MM.1S (cell line): ENCODE measurements around the gene TMEM134.

Experiments used
- DNase-seq: peaks from one replicate; pipeline ENCODE4 v3.0.0-alpha.2; 2015
- H2AFZ ChIP-seq: fragments of 300-600 bp; sonication (generic); 2 replicates; pipeline ENCODE4 v1.6.0; 2016; ENCODE audit warnings: antibody characterized with exemption, low read length
- H3F3A ChIP-seq: fragments of 300-600 bp; sonication (generic); 2 replicates; pipeline ENCODE4 v1.6.1; 2016; ENCODE audit warnings: mild to moderate bottlenecking, antibody characterized with exemption, low read length, moderate library complexity, mixed read lengths; ENCODE audit not compliant: insufficient read depth
- H3K27ac ChIP-seq: fragments of 300-600 bp; sonication (generic); 2 replicates; pipeline ENCODE4 v1.5.1; 2016; ENCODE audit warnings: mild to moderate bottlenecking, low read length
- H3K27me3 ChIP-seq: fragments of 300-600 bp; sonication (generic); replicated peaks from 2 replicates; pipeline ENCODE4 v1.6.0; 2016; ENCODE audit warnings: low read length; ENCODE audit not compliant: insufficient read depth
- H3K36me3 ChIP-seq: fragments of 300-600 bp; sonication (generic); replicated peaks from 2 replicates; pipeline ENCODE4 v1.6.1; 2016; ENCODE audit warnings: mild to moderate bottlenecking, low read length, mixed read lengths; ENCODE audit not compliant: insufficient read depth
- H3K4me1 ChIP-seq: fragments of 300-600 bp; sonication (generic); 2 replicates; pipeline ENCODE4 v1.6.1; 2016; ENCODE audit warnings: low read length, mixed read lengths
- H3K4me2 ChIP-seq: fragments of 300-600 bp; sonication (generic); 2 replicates; pipeline ENCODE4 v1.6.0; 2016; ENCODE audit warnings: low read depth, low read length
- H3K4me3 ChIP-seq: fragments of 300-600 bp; sonication (generic); 2 replicates; pipeline ENCODE4 v1.5.1; 2016; ENCODE audit warnings: low read length, mixed read lengths
- H3K79me2 ChIP-seq: fragments of 300-600 bp; sonication (generic); 2 replicates; pipeline ENCODE4 v1.6.1; 2016; ENCODE audit warnings: mixed run types, low read length, mixed read lengths
- H3K9ac ChIP-seq: fragments of 300-600 bp; sonication (generic); 2 replicates; pipeline ENCODE4 v1.6.1; 2016; ENCODE audit warnings: low read length, mixed read lengths
- H3K9me2 ChIP-seq: fragments of 300-600 bp; sonication (generic); replicated peaks from 2 replicates; pipeline ENCODE4 v1.6.1; 2016; ENCODE audit warnings: mild to moderate bottlenecking, low read length, mixed read lengths; ENCODE audit not compliant: insufficient read depth
- H3K9me3 ChIP-seq: fragments of 300-600 bp; sonication (generic); replicated peaks from 2 replicates; pipeline ENCODE4 v1.6.1; 2016; ENCODE audit warnings: mild to moderate bottlenecking, low read length, mixed read lengths; ENCODE audit not compliant: insufficient read depth
- H4K20me1 ChIP-seq: fragments of 300-600 bp; sonication (generic); 2 replicates; pipeline ENCODE4 v1.6.1; 2016; ENCODE audit warnings: mild to moderate bottlenecking, low read length, moderate library complexity, mixed read lengths; ENCODE audit not compliant: insufficient read depth
- CTCF ChIP-seq: fragments of 300-600 bp; sonication (generic); IDR thresholded peaks from 2 replicates; pipeline ENCODE4 v1.5.1; 2016; ENCODE audit warnings: antibody characterized with exemption, low read length, mixed read lengths
- EZH2 ChIP-seq: fragments of 300-600 bp; sonication (generic); optimal IDR thresholded peaks from 2 replicates; pipeline ENCODE3; 2017; ENCODE audit warnings: low read depth, mild to moderate bottlenecking, antibody characterized with exemption, low read length, mixed read lengths
- EZH2phosphoT487 ChIP-seq: fragments of 300-600 bp; sonication (generic); IDR thresholded peaks from 2 replicates; pipeline ENCODE4 v1.6.1; 2018; ENCODE audit warnings: antibody characterized with exemption, low read length

Gene TMEM134

GRCh38 chr11:67468456-67468758, 644 bp downstream of the TMEM134 start:
- no peak for TF ChIP-seq EZH2phosphoT487
- no peak for TF ChIP-seq EZH2
- no peak for TF ChIP-seq CTCF
- peak overlapping the region; percentile 92 for H3K4me2 ChIP-seq
- H3K79me2 ChIP-seq = peaks cover 11% of the 10 kb centered on the region
- peak overlapping the region; percentile 90 for H3K4me3 ChIP-seq
- no peaks in the 10 kb centered on the region for H3K36me3 ChIP-seq
- H4K20me1 ChIP-seq = no peaks in the 10 kb centered on the region
- peak overlapping the region; percentile 79 for H3K9ac ChIP-seq
- peak overlapping the region; percentile 74; the same call in 1 of the 2 replicates for H2AFZ ChIP-seq
- no peaks in the 10 kb centered on the region for H3K9me2 ChIP-seq
- H3K4me1 ChIP-seq = peaks cover 12% of the 10 kb centered on the region
- H3K27me3 ChIP-seq = no peaks in the 10 kb centered on the region; the same call in 1 of the 2 replicates
- H3F3A ChIP-seq = no peaks in the 10 kb centered on the region
- no peak for DNase-seq
- no peak overlapping the region for H3K27ac ChIP-seq
- H3K9me3 ChIP-seq = no peaks in the 10 kb centered on the region

- H3K27me3 ChIP-seq = no peaks in the 10 kb centered on the region; the same call in 1 of the 2 replicates
- no peak for TF ChIP-seq CTCF
- no peak for TF ChIP-seq EZH2phosphoT487
- TF ChIP-seq EZH2 = no peak
- H3K4me3 ChIP-seq = peak overlapping the region; percentile 90
- H3F3A ChIP-seq = no peaks in the 10 kb centered on the region
- no peaks in the 10 kb centered on the region for H3K36me3 ChIP-seq
- H3K79me2 ChIP-seq = peaks cover 11% of the 10 kb centered on the region
- H3K4me1 ChIP-seq = peaks cover 12% of the 10 kb centered on the region
- H2AFZ ChIP-seq = no peak overlapping the region
- no peaks in the 10 kb centered on the region for H3K9me3 ChIP-seq
- no peaks in the 10 kb centered on the region for H4K20me1 ChIP-seq
- no peak overlapping the region for H3K27ac ChIP-seq
- peak overlapping the region; percentile 79; the same call in 1 of the 2 replicates for H3K9ac ChIP-seq
- H3K9me2 ChIP-seq = no peaks in the 10 kb centered on the region
- H3K4me2 ChIP-seq = peak overlapping the region; percentile 92
- DNase-seq = no peak
Observed at GRCh38 chr11:67468056-67468455, 995 bp downstream of the TMEM134 start.

- TF ChIP-seq EZH2phosphoT487 (no peak), EZH2 (no peak), CTCF (no peak)
- Histone ChIP-seq H3K4me2 (no peak overlapping the region), H3K9ac (no peak overlapping the region), H3K27me3 (no peaks in the 10 kb centered on the region; the same call in 1 of the 2 replicates), H3K4me3 (no peak overlapping the region), H3K36me3 (no peaks in the 10 kb centered on the region), H3K4me1 (peaks cover 12% of the 10 kb centered on the region), H3K27ac (no peak overlapping the region), H3K9me3 (no peaks in the 10 kb centered on the region), H3K79me2 (peaks cover 11% of the 10 kb centered on the region), H4K20me1 (no peaks in the 10 kb centered on the region), H2AFZ (no peak overlapping the region), H3K9me2 (no peaks in the 10 kb centered on the region), H3F3A (no peaks in the 10 kb centered on the region)
- no peak for DNase-seq
Observed at GRCh38 chr11:67466962-67467771, 1.9 kb downstream of the TMEM134 start.
